Thoracic aorta (tissue), 2 donors: ENCODE measurements around the gene PUS1. TPM values are rescaled to one million over a fixed set of nuclear protein-coding genes. Genes with fewer than 3 reads are reported as not detected.
A peak's percentile ranks its signal among the peaks of the same experiment; 100 is the strongest.
"Not testable (repeated sequence)": the region's sequence is repeated elsewhere in the genome, so short reads cannot be mapped to it uniquely, and the experiment has no call there.

Source experiments
- ATAC-seq: fragments of 150-250 bp; one replicate; pipeline ENCODE4 v1.8.0; 2017; ENCODE audit warnings: low read depth; ENCODE audit not compliant: insufficient number of reproducible peaks, low FRiP score
- DNase-seq: peaks from one replicate; pipeline ENCODE4 v3.0.0-alpha.2; 2020; ENCODE audit warnings: low spot score
- H3K27ac ChIP-seq, 2 donors: fragments of 200-600 bp; sonication (generic); 1 replicate in 1 of 2; 2 replicates in 1 of 2; pipeline ENCODE4 v1.5.1; 2016; ENCODE audit warnings: mild to moderate bottlenecking in 2 of 2, moderate library complexity in 2 of 2
- H3K27me3 ChIP-seq: fragments of 200-600 bp; sonication (generic); replicated peaks from 2 replicates; pipeline ENCODE4 v1.6.0; 2016; ENCODE audit warnings: mild to moderate bottlenecking; ENCODE audit not compliant: insufficient read depth
- H3K36me3 ChIP-seq: fragments of 200-600 bp; sonication (generic); one replicate; pipeline ENCODE4 v1.5.1; 2016
- H3K4me1 ChIP-seq, 2 donors: fragments of 200-600 bp; sonication (generic); 1 replicate in 1 of 2; 2 replicates in 1 of 2; pipeline versions ENCODE4 v1.5.1 to v1.6.0; 2016; ENCODE audit warnings: low read depth in 2 of 2, mild to moderate bottlenecking in 1 of 2; ENCODE audit not compliant: control insufficient read depth in 1 of 2
- H3K4me3 ChIP-seq: fragments of 200-600 bp; sonication (generic); 2 replicates; pipeline ENCODE4 v1.5.1; 2016; ENCODE audit warnings: mild to moderate bottlenecking
- H3K9me3 ChIP-seq: fragments of 200-600 bp; sonication (generic); 2 replicates; pipeline ENCODE4 v1.5.1; 2016
- CTCF ChIP-seq: fragments of 200-600 bp; sonication (generic); IDR thresholded peaks from one replicate; pipeline ENCODE4 v1.5.1; 2019; ENCODE audit warnings: antibody characterized with exemption
- total RNA-seq, 2 donors: library from RNA; depleted of rRNA; stranded (reverse); fragments of >200 nt; gene quantifications; one replicate each; pipeline versions ENCODE4 v1.1.0 to v1.2.3, GENCODE V29; 2016

PUS1 gene
- total RNA-seq, result 10 to 100 TPM in 1 of 2 donors, 1 to 10 TPM in 1; 5.8 to 31.7 TPM

GRCh38 chr12:131928711-131929580 is at the start of gene PUS1:
Gene PUS1, plus strand, starts transcription at chr12:131929276. Its CDS starts 447 bp downstream, at chr12:131929723.
- Histone ChIP-seq H3K4me3 (peak within 1 kb of the TSS; percentile 95), H3K4me1 (peaks cover 2 to 14% of the 10 kb centered on the region in 2 donors), H3K36me3 (peaks cover 20% of the 10 kb centered on the region), H3K27ac (peak within 1 kb of the TSS; percentile 63 to 75), H3K27me3 (no peaks in the 10 kb centered on the region), H3K9me3 (no peaks in the 10 kb centered on the region)
- no peak for TF ChIP-seq CTCF
- DNase-seq (peak; percentile 74), ATAC-seq (peak; percentile 88)

GRCh38 chr12:131882804-131883520 is 46.1 kb upstream of the PUS1 start:
- Histone ChIP-seq H3K27me3 (no peaks in the 10 kb centered on the region), H3K4me1 (no peaks in the 10 kb centered on the region), H3K4me3 (no peak overlapping the region), H3K36me3 (no peaks in the 10 kb centered on the region), H3K27ac (no peak overlapping the region), H3K9me3 (no peaks in the 10 kb centered on the region)
- ATAC-seq (no peak), DNase-seq (no peak)
- TF ChIP-seq CTCF, result no peak

GRCh38 chr12:131883521-131883900 is 45.6 kb upstream of the PUS1 start:
- ATAC-seq (no peak), DNase-seq (no peak)
- no peak overlapping the region for H3K27ac ChIP-seq
- H3K27me3 ChIP-seq, result no peaks in the 10 kb centered on the region
- no peaks in the 10 kb centered on the region for H3K4me1 ChIP-seq
- no peaks in the 10 kb centered on the region for H3K36me3 ChIP-seq
- TF ChIP-seq CTCF, result no peak
- no peak overlapping the region for H3K4me3 ChIP-seq
- no peaks in the 10 kb centered on the region for H3K9me3 ChIP-seq

- not testable (repeated sequence) for DNase-seq, H3K27ac ChIP-seq
These were observed 44.0 kb upstream of the PUS1 start for GRCh38 chr12:131885076-131885475.

GRCh38 chr12:131885543-131886057 is 43.5 kb upstream of the PUS1 start:
- H3K27me3 ChIP-seq, result no peaks in the 10 kb centered on the region
- H3K4me1 ChIP-seq, result no peaks in the 10 kb centered on the region
- no peak for DNase-seq
- H3K27ac ChIP-seq, result no peak overlapping the region
- no peaks in the 10 kb centered on the region for H3K9me3 ChIP-seq
- ATAC-seq, result no peak
- H3K36me3 ChIP-seq, result no peaks in the 10 kb centered on the region
- no peak overlapping the region for H3K4me3 ChIP-seq
- TF ChIP-seq CTCF, result no peak

More at GRCh38 chr12:131885076-131885475, 44.0 kb upstream of the PUS1 start:
- not testable (repeated sequence) for ATAC-seq, H3K36me3 ChIP-seq, H3K4me1 ChIP-seq, H3K9me3 ChIP-seq, H3K27me3 ChIP-seq, H3K4me3 ChIP-seq

GRCh38 chr12:131891722-131892121 is 37.4 kb upstream of the PUS1 start:
- H3K27ac ChIP-seq, H3K27me3 ChIP-seq, H3K36me3 ChIP-seq, H3K4me3 ChIP-seq, ATAC-seq, H3K4me1 ChIP-seq, H3K9me3 ChIP-seq, DNase-seq: not testable (repeated sequence)
